ENCODE data around the gene FFAR3. TPM values are rescaled to one million over a fixed set of nuclear protein-coding genes. Genes with fewer than 3 reads are reported as not detected.

The FFAR3 gene
- total RNA-seq, 2 experiments from 2014 or later, result not detected

DNA sequence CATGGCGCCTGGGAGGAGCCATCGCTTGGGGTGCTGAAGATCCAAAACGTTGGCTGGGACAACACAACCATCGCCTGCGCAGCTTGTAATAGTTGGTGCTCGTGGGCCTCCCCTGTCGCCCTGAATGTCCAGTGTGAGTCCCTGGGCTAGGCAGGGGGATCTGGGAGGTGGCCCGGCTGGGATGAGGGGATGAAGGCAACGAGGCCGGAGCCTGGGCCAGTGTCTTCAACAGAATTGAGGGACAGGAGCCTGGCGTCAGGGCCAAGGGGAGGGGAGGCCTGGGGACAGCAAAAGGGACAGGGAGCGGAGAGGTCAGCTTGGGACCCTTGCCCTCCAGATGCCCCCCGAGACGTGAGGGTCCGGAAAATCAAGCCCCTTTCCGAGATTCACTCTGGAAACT lies 17.3 kb upstream of the FFAR3 start:
- no peak for TF ChIP-seq CTCF (IDR thresholded peaks at IDR 0.05)
- CTCF ChIA-PET, result no interaction called here
- no peak for DNase-seq
- intact Hi-C loops (cut with DNase I, micrococcal nuclease), result no loop called here
- no peak for ATAC-seq (ENCODE audit: poor library complexity)
- Mint-ChIP-seq H3K9me3 (no peaks in the 10 kb centered on the region), H3K27ac (no peak overlapping the region), H3K27me3 (no peaks in the 10 kb centered on the region), H3K4me3 (no peak overlapping the region), H3K36me3 (ENCODE audit: low read depth) (no peaks in the 10 kb centered on the region), H3K4me1 (ENCODE audit: low read depth) (peaks cover 5% of the 10 kb centered on the region)
- peaks cover 4% of the 10 kb centered on the region for H3K4me1 ChIP-seq (ENCODE audit: insufficient read depth, low read length)
- peaks cover 0 to 2% of the 10 kb centered on the region in 2 experiments for H3K27me3 ChIP-seq (ENCODE audit: control insufficient read depth in 1 of 2, insufficient read depth in 2 of 2, low read length in 2 of 2)
- no peaks in the 10 kb centered on the region for H3K36me3 ChIP-seq (ENCODE audit: insufficient read depth, low read length)
- no peak overlapping the region for H3K4me3 ChIP-seq (ENCODE audit: low read length)
- H3K9me3 ChIP-seq (ENCODE audit: control insufficient read depth in 1 of 2, insufficient read depth in 1 of 2, low read length in 2 of 2), result no peaks in the 10 kb centered on the region
- POLR2A ChIA-PET, result no interaction called here
- no peak overlapping the region for H3K27ac ChIP-seq (ENCODE audit: low read depth in 1 of 2, low read length in 2 of 2)

GRCh38 chr19:35341565-35342225 lies 16.6 kb upstream of the FFAR3 start:
- no peaks in the 10 kb centered on the region for H3K9me3 Mint-ChIP-seq
- intact Hi-C loops (cut with DNase I, micrococcal nuclease), result no loop called here
- CTCF ChIA-PET, result no interaction called here
- DNase-seq, result no peak
- no peak overlapping the region for H3K4me3 Mint-ChIP-seq
- TF ChIP-seq CTCF (IDR thresholded peaks at IDR 0.05), result no peak
- Histone ChIP-seq H3K4me1 (ENCODE audit: insufficient read depth, low read length) (peaks cover 11% of the 10 kb centered on the region), H3K9me3 (ENCODE audit: control insufficient read depth in 1 of 2, insufficient read depth in 1 of 2, low read length in 2 of 2) (no peaks in the 10 kb centered on the region), H3K27me3 (ENCODE audit: control insufficient read depth in 1 of 2, insufficient read depth in 2 of 2, low read length in 2 of 2) (peaks cover 0 to 2% of the 10 kb centered on the region in 2 experiments), H3K27ac (ENCODE audit: low read depth in 1 of 2, low read length in 2 of 2) (no peak overlapping the region), H3K36me3 (ENCODE audit: insufficient read depth, low read length) (no peaks in the 10 kb centered on the region), H3K4me3 (ENCODE audit: low read length) (no peak overlapping the region)
- H3K27me3 Mint-ChIP-seq, result peaks cover 3% of the 10 kb centered on the region
- ATAC-seq (ENCODE audit: poor library complexity), result no peak
- H3K27ac Mint-ChIP-seq, result no peak overlapping the region
- H3K4me1 Mint-ChIP-seq (ENCODE audit: low read depth), result peaks cover 12% of the 10 kb centered on the region
- H3K36me3 Mint-ChIP-seq (ENCODE audit: low read depth), result no peaks in the 10 kb centered on the region
- POLR2A ChIA-PET, result no interaction called here

GRCh38 chr19:35342430-35342829 lies 15.8 kb upstream of the FFAR3 start:
- intact Hi-C loops (cut with DNase I, micrococcal nuclease), result no loop called here
- DNase-seq (no peak), ATAC-seq (ENCODE audit: poor library complexity) (no peak)
- Mint-ChIP-seq H3K36me3 (ENCODE audit: low read depth) (no peaks in the 10 kb centered on the region), H3K4me3 (no peak overlapping the region), H3K4me1 (ENCODE audit: low read depth) (peaks cover 19% of the 10 kb centered on the region), H3K27me3 (peaks cover 9% of the 10 kb centered on the region), H3K27ac (no peak overlapping the region), H3K9me3 (no peaks in the 10 kb centered on the region)
- Histone ChIP-seq H3K4me3 (ENCODE audit: low read length) (no peak overlapping the region), H3K27me3 (ENCODE audit: control insufficient read depth in 1 of 2, insufficient read depth in 2 of 2, low read length in 2 of 2) (peaks cover 0 to 2% of the 10 kb centered on the region in 2 experiments), H3K9me3 (ENCODE audit: control insufficient read depth in 1 of 2, insufficient read depth in 1 of 2, low read length in 2 of 2) (no peaks in the 10 kb centered on the region), H3K27ac (ENCODE audit: low read depth in 1 of 2, low read length in 2 of 2) (no peak overlapping the region), H3K4me1 (ENCODE audit: insufficient read depth, low read length) (peaks cover 18% of the 10 kb centered on the region), H3K36me3 (ENCODE audit: insufficient read depth, low read length) (no peaks in the 10 kb centered on the region)
- ChIA-PET POLR2A (no interaction called here), CTCF (no interaction called here)
- no peak for TF ChIP-seq CTCF (IDR thresholded peaks at IDR 0.05)
